NCI-H187 treated with DMSO at 0.1 percent for 48 hours (cell line): Measurements from ENCODE around the gene CFAP20DC.
"Not testable (repeated sequence)": the region's sequence is repeated elsewhere in the genome, so short reads cannot be mapped to it uniquely, and the experiment has no call there.

ENCODE experiments used
- DNase-seq: peaks from one replicate; lab custom pipeline; 2025; lab: John Stamatoyannopoulos, UW

Gene CFAP20DC

GRCh38 chr3:59023612-59024011, 26.2 kb downstream of the CFAP20DC start:
- no peak for DNase-seq

- DNase-seq = no peak
These were observed 32.2 kb downstream of the CFAP20DC start for GRCh38 chr3:59017617-59017984.

- no peak for DNase-seq
These were observed 32.8 kb downstream of the CFAP20DC start for GRCh38 chr3:59016930-59017616.

GRCh38 chr3:59013611-59014010, 36.2 kb downstream of the CFAP20DC start:
- DNase-seq = no peak

- DNase-seq = no peak
These were observed 42.9 kb downstream of the CFAP20DC start for GRCh38 chr3:59006634-59007517.

GRCh38 chr3:59001675-59002074, 48.1 kb downstream of the CFAP20DC start:
- DNase-seq = no peak

- DNase-seq = no peak
These were observed 50.1 kb downstream of the CFAP20DC start for GRCh38 chr3:58999774-59000160.

- DNase-seq = no peak
These were observed 50.6 kb downstream of the CFAP20DC start for GRCh38 chr3:58999134-58999773.

GRCh38 chr3:58998476-58999117, 51.2 kb downstream of the CFAP20DC start:
- DNase-seq = no peak

- no peak for DNase-seq
These were observed 53.1 kb downstream of the CFAP20DC start for GRCh38 chr3:58996730-58997129.

GRCh38 chr3:58994746-58995330, 55.0 kb downstream of the CFAP20DC start:
- DNase-seq = no peak

GRCh38 chr3:58993547-58993946, 56.3 kb downstream of the CFAP20DC start:
- DNase-seq = no peak

- no peak for DNase-seq
These were observed 58.2 kb downstream of the CFAP20DC start for GRCh38 chr3:58991623-58992022.

- no peak for DNase-seq
These were observed 58.8 kb downstream of the CFAP20DC start for GRCh38 chr3:58991026-58991425.

GRCh38 chr3:58989955-58990354, 59.9 kb downstream of the CFAP20DC start:
- no peak for DNase-seq

GRCh38 chr3:58989163-58989562, 60.7 kb downstream of the CFAP20DC start:
- no peak for DNase-seq

GRCh38 chr3:58988041-58988440, 61.8 kb downstream of the CFAP20DC start:
- DNase-seq = no peak

- no peak for DNase-seq
These were observed 63.2 kb downstream of the CFAP20DC start for GRCh38 chr3:58986654-58987053.

GRCh38 chr3:58979840-58980239, 70.0 kb downstream of the CFAP20DC start:
- DNase-seq = no peak

GRCh38 chr3:58973796-58974195, 76.0 kb downstream of the CFAP20DC start:
- no peak for DNase-seq

GRCh38 chr3:58967866-58968265, 82.0 kb downstream of the CFAP20DC start:
- not testable (repeated sequence) for DNase-seq

- DNase-seq = no peak
These were observed 84.0 kb downstream of the CFAP20DC start for GRCh38 chr3:58965865-58966264.
